GM19099 (cell line): ENCODE data around the gene SOX30.

Experiments
- POLR2A ChIP-seq: IDR thresholded peaks from 3 replicates; pipeline ENCODE4 v1.6.1; 2011; ENCODE audit warnings: low read depth; ENCODE audit not compliant: insufficient read length; ENCODE audit errors: extremely low read depth

Gene SOX30

DNA sequence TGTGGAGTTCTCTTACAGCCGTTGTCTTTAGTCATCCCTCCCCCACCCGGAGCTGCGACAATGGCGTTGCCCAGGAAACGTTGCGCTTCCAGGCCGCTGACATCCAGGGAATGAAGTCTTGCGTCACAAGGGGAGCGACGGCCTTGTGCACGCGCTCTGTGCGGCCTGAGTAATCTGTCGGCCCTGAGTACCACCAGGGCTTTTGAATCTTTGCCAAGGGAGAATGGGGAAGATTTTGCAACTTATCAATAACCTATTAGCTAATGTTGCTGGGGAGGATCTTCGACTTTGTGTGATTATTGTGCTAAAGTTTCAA lies at the start of gene SOX30:
TSS of gene SOX30 (minus strand) at position 62 of the 316 bp plus-strand sequence. CDS start 360 bp downstream, outside the sequence.
- TF ChIP-seq POLR2A = no peak

DNA sequence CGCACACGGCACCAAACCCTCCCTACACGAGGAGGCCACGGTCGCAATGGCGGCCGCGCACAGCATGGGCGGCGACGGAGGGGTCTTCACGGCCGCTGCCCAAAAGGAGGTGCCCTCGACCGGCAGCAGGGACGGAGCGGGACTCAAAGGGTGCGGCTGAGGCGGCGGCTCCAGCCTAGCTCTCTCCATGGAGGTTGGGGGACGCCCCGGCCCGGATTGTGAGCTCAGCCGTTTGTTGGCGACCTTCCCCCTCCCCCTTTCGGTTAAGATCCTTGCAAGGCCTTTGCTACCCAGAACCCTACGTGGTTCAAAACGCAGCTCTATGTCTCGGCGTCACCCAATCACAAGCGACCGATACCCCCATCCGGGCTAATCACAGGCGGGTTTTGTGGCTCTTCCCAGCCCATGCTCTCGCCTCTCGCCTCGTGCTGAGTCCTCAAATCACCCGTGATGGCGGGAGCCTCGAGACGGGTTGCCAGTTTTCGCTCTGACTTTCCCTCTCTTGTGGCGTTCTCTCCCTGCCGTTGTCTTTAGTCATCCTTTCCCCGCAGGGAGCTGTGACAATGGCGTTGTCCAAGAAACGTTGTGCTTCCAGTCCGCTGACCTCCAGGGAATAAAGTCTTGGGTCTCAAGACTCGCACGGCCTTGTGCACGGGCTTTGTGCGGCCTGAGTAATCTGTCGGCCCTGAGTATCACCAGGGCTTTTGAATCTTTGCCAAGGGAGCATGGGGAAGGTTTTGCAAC lies 38.6 kb upstream of the SOX30 start:
- no peak for TF ChIP-seq POLR2A

- no peak for TF ChIP-seq POLR2A
These were observed 37.9 kb upstream of the SOX30 start for GRCh38 chr5:157689942-157690689.

DNA sequence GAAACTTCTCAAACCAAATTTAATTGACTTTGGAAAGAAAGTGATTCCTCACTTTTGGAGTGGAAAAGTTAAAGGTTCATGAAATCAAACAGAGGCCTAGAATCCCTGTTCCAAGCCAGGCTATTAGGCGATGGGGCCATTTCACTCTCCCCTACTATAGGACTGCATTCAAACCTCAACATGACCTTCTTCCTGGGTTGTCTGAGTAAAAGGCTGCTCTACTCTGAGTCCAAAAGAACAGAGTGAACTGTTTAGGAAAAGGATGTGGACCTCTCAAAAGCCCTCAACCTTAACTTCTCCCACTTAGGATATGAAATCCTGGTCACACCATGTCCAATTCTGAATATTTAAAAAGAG lies 34.9 kb upstream of the SOX30 start:
- no peak for TF ChIP-seq POLR2A

DNA sequence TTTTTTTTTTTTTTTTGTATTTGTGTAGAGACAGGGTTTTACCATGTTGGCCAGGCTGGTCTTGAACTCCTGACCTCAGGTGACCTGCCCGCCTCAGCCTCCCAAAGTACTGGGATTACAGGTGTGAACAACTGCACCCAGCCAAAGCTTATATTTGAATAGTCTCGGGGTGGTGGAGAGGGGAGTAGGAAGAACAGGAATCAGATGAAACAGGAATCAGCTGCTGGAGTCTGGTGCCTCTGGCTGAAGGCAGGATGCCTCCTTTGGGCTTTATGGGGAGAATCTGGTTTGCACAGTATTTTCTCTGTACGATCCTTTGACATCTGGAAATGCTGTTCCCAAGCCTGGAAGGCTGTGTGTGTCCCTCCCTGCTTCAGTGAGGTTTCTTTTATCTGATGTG lies 30.0 kb upstream of the SOX30 start:
- no peak for TF ChIP-seq POLR2A

- TF ChIP-seq POLR2A = no peak
These were observed 28.8 kb upstream of the SOX30 start for GRCh38 chr5:157681048-157681447.

DNA sequence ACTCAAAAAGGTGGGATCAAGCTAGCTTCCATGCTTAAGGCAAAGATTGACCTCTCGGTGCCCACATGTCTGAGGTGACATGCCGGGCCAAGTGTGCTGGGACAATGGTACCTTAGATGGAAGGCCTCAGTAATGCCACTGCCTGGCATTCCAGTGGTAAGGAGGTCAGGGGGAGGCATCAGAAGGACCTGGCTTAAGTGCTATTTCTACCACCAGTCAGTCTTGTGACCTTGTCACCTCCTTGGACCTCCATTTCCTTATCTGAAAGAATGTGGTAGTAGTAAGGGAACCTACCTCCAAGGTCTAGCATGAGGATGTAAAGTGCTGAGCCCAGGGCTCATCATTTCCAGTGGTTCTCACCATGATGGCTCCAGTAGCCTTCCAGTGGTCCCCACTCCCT lies 28.0 kb upstream of the SOX30 start:
- no peak for TF ChIP-seq POLR2A

DNA sequence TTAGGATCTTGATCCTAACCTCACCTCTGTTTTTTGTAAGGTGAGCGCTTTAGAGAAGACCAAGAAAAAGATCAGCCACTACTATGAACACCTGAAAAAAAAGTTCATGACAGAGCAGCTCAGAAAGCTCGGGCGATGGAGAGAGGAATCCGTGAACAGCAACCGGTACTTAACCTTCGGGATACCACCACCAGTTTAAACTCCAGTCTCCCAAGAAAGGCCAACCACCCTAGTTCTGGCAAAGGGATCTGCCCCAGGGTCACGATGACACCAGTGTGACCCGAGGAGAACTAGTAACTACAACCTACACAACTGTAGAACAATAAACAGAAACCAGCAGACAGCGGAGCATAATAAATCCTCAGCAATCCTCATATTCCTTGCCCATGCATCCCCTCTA lies 27.6 kb upstream of the SOX30 start:
- TF ChIP-seq POLR2A = no peak

GRCh38 chr5:157677931-157678330 lies 25.7 kb upstream of the SOX30 start:
- no peak for TF ChIP-seq POLR2A

- TF ChIP-seq POLR2A = no peak
These were observed 20.7 kb upstream of the SOX30 start for GRCh38 chr5:157672976-157673375.

GRCh38 chr5:157671592-157672330 lies 19.5 kb upstream of the SOX30 start:
- TF ChIP-seq POLR2A = no peak

GRCh38 chr5:157670662-157671591 lies 18.7 kb upstream of the SOX30 start, which contains the start of gene C5orf52:
Gene C5orf52, plus strand, starts transcription at chr5:157671533. Its CDS starts 82 bp downstream, at chr5:157671615.
- no peak for TF ChIP-seq POLR2A

DNA sequence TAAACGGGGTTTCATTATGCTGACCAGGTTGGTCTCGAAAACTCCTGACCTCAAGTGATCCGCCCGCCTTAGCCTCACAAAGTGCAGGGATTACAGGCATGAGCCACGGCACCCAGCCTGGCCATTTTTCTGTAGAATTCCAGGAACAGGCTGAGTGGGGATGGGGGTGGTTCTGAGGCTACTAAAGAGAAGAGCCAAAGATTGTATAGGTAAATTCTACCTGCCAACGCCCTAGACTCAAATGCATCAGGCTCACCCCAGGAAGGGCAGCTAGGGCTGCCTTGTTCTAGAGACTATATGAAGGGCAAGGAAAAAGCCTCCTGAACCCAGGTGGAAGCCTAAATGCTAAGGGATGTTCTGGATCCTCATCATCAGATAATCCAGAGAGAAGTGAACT lies 17.5 kb upstream of the SOX30 start:
- no peak for TF ChIP-seq POLR2A

DNA sequence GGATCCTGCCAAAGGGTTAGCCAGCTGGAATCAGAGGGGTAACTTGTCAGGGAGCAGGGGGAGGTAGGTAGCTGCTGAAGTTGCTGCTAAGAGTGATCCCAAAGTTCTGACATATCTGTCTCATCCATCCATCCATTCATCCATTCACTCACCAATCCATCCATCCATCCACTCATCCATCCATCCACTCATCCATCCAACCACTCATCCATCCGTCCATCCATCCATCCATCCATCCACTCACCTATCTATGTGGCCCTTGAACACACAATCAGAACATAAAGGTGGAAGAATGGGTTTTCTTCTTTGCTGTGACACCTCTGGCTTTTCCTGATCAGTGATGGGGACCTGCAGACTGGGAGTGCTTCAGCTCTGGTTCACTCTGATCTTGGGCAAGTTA lies 16.1 kb upstream of the SOX30 start:
- no peak for TF ChIP-seq POLR2A
